NB4 (cell line): ENCODE measurements around the gene PDGFC.

Experiments used
- MYC ChIP-seq: IDR thresholded peaks from 2 replicates; pipeline ENCODE4 v1.6.1; 2011; ENCODE audit warnings: low read depth, low read length
- POLR2A ChIP-seq: IDR thresholded peaks from 2 replicates; pipeline ENCODE4 v1.6.1; 2011; ENCODE audit warnings: mild to moderate bottlenecking; ENCODE audit not compliant: insufficient read length; ENCODE audit errors: extremely low read depth
- TF ChIP-seq, protein P1 (sequence below): IDR thresholded peaks from one replicate; pipeline ENCODE4 v1.5.1; 2012; ENCODE audit warnings: low read depth, low read length

- TF ChIP-seq, protein P1, sequence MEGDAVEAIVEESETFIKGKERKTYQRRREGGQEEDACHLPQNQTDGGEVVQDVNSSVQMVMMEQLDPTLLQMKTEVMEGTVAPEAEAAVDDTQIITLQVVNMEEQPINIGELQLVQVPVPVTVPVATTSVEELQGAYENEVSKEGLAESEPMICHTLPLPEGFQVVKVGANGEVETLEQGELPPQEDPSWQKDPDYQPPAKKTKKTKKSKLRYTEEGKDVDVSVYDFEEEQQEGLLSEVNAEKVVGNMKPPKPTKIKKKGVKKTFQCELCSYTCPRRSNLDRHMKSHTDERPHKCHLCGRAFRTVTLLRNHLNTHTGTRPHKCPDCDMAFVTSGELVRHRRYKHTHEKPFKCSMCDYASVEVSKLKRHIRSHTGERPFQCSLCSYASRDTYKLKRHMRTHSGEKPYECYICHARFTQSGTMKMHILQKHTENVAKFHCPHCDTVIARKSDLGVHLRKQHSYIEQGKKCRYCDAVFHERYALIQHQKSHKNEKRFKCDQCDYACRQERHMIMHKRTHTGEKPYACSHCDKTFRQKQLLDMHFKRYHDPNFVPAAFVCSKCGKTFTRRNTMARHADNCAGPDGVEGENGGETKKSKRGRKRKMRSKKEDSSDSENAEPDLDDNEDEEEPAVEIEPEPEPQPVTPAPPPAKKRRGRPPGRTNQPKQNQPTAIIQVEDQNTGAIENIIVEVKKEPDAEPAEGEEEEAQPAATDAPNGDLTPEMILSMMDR, result no peak
- TF ChIP-seq POLR2A (no peak), MYC (no peak)
These were observed 47.4 kb upstream of the PDGFC start for GRCh38 chr4:157018920-157019490.
